ENCODE results near the gene FAM193B.
A peak's percentile ranks its signal among the peaks of the same experiment; 100 is the strongest.
"Not testable (repeated sequence)": the region's sequence is repeated elsewhere in the genome, so short reads cannot be mapped to it uniquely, and the experiment has no call there.

Gene FAM193B

DNA sequence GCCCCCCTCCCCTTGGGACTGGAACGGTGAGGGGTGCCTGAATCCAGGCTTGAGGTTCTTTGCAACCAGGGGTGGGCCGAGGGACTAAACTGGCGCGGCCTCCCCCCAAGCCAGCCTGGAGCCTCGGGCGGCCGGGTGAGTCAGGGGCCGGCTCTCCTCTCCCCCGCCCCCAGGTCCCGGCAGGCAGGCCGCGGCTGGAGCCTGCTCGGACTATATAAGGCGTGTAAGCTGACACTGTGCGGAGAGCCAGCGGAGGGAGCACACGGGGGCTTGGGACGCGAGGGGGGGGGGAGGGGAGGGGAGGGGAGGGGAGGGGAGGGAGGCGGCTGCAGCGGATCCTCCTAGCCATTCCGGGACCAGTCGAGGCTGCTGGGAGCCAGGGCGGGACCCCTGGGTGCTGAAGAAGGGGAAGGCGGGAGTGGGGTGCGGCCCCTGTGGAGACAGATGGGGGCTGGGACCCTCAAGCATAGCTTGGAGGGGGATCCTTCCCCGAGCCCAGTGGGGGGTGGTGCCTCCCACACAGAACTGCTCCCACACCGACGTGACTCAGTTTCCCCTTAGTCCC, 57.6 kb downstream of the FAM193B start:
- DNase-seq = no peak

DNA sequence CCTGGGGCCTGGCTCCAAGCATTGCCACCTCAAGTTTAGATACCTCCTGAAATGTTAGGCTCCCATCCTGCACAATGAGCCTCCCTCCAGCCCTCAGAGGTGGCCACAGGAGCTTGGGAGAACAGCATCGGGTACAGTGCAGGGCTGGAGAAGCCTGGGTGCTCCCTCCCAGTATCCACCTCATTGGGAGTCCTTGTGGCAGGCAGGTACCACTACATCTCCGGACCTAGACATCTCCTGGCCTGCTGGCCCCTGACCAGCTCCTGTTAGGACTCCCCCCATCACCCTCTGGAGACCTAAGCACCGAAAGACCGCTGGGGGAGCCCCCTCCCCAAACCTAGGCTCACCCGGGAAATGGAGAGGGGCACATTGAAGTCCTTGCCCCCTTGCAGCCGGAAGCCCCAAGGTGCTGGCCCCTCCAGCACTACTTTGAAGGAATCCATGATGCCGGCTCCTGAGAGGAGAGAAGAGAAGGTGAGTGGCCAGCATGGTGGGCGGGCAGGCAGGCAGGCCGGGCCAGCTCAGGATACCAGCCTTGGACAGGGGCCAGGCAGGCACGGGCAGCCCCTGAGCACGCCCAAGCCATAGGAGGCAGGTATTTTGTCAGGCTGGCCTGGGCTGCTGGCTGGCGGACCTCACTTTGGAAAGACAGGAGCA, 58.2 kb downstream of the FAM193B start:
- DNase-seq = no peak

GRCh38 chr5:177495243-177496060, 58.9 kb downstream of the FAM193B start:
- DNase-seq = no peak

- DNase-seq = peak; percentile 55
These were observed 59.8 kb downstream of the FAM193B start for GRCh38 chr5:177494346-177495195.

DNA sequence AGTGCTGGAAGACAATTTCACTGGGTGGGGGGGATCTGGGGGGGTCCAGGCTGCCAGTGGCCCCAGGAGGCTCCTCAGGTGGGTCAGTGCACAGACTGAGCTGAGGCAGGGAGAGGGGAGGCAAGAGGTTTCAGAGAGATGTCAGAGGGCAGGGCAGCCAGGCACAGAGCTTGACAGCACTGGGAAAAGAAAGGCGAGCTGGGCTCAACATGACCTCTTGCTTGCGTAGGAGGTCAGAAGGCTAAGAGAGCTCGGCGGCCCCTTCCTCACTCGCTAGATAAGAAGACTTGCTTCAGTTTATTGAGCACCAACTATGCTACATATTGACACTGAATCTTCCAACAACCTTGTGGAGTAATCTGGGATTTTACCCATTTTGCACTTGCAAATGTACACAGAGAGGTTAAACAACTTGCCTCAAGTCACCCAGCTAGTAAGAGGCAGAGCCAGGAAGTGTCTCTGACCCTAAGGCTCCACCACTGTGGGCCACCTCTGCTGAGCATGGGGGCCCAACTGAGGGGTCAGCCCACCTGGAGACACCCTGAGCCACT, 60.5 kb downstream of the FAM193B start:
- DNase-seq = no peak

- no peak for DNase-seq
These were observed 61.5 kb downstream of the FAM193B start for GRCh38 chr5:177492841-177493240.

- no peak for DNase-seq
These were observed 62.2 kb downstream of the FAM193B start for GRCh38 chr5:177491983-177492746.

DNA sequence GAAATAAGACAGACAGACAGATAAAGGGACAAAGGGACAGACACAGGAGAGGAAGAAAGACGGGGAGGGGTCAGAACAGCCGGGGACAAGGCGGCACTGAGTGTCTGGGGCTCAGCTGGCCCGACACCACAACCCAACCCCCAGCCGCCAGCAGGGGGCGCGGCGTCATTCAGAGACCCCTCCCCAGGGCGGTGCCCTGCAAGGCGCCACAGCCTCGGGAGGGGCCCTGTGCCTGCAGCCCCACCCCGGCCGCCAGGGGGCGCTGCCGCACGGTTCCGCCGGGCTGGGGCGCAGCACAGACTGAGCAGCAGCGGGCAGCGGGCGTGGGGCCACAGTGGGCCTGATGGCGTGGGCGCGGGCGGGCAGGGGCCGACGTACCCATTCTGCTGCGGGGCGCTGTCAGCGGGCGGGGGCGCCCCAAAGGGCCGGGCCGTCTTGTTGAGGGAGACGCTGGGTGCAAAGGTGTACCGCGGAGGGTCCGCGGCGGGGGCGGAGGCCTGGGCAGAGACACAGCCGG, 62.9 kb downstream of the FAM193B start:
- no peak for DNase-seq

DNA sequence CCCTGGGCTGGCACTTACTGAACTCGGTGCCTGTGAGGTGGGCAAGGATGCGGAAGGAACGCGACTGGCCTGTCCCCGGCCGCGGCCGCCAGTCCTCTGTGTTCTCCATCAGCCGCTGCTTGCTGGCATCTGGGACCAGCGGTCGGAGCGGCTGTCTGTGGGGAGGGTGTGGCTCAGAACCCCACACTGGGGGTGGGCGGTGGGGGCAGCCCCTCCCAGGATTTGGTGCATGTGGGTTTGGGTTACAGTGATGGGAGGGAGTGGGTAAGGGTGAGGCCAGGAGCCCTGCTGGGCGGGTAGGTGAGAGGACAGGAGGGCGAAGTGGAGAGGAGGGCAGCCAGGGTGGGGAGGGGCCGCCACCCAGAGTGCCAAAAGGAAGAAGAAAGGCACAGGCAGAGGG, 63.4 kb downstream of the FAM193B start:
- DNase-seq = no peak

GRCh38 chr5:177490311-177490991, 63.9 kb downstream of the FAM193B start:
- DNase-seq = no peak

DNA sequence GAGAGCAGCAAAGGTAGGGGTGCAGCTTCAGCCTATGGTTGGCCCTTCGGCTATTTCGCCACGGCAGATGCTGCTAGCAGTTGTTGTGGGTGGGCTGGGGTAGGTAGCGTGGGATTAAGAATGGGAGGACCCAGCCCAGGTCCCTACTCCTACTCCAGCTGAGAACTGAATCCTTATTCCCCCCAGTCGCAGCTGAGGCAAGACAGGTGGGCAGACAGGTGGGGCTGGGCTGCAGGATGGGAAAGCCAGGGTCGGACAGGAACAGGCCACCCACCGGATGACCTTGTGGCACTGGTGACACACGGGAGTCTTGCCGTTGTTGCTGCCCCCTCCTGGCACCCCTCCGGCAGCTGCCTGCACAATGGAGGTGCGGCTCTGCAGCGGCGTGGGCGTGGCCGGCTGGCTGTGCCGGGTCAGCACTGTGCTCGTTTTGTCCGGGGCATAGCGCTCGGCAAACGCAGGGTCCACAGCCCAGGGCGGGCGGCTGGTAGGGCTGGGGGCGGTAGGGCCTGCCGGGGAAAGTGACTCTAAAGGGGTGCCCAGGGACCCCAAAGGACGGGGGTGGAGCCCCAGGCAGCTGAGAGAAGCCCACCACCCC, 65.1 kb downstream of the FAM193B start:
- DNase-seq = no peak

GRCh38 chr5:177487975-177488374, 66.4 kb downstream of the FAM193B start:
- DNase-seq = no peak

DNA sequence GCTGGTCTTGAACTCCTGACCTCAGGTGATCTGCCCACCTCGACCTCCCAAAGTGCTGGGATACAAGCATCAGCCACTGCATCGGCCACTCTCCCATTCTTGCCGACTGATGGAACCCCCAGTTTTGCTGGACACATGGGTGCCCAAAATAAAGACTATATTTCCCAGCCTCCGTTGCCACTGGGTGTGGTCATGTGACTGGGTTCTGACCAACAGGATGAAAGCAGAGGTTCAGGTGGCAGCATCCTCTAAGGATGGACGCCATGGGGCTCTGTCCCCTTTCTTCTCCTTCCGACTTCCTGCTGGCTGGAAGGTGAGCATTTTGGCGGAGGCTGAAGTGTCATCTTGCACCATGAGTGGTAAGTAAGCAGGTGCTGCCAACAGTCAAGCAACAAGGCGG, 67.2 kb downstream of the FAM193B start:
- no peak for DNase-seq

- DNase-seq = no peak
These were observed 68.1 kb downstream of the FAM193B start for GRCh38 chr5:177486256-177486655.

DNA sequence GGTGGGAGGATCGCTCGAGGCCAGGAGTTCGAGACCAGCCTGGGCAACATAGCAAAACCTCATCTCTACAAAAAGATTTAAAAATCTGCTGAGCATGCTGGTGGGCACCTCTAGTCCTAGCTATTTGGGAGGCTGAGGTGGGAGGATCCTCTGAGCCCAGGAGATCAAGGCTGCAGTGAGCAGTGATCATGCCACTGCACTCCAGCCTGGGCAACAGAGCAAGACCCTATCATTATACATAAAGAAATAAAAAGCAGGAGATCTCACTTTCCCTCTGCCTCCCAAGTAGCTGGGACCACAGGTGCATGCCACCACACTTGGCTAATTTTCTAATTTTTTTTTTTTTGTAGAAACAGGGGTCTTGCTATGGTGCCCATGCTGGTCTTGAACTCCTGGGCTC, 68.6 kb downstream of the FAM193B start:
- DNase-seq = not testable (repeated sequence)

DNA sequence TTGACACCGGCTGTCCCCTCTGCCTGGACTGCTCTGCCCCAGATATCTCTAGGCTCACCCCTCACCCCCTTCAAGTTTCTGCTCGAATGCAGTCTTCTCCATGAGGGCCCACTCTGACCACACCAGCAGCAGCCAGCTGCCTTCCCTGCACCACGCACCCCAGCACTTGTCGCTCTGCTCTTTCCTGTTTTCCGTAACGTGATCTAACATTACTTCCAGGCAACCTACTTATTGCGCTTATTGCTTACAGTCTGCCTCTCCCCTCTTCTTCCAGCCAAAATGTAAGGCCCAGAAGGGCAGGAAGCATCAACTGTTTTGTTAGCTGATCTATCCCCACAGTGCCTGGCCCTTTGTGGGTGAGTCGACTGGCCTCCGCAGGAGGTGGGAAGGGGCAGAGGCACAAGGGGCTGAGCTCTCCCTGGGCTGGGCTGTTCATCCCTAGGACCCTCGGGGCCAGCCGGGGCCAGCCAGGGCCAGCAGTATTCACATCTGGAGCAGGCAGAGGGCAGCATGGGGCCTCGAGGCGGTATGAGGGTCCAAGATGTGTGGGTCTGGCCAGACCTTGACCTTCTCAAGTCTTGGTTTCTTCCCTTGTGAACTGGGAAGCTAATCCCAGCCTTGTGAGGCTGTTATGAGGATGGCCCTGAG, 69.3 kb downstream of the FAM193B start:
- DNase-seq = no peak

DNA sequence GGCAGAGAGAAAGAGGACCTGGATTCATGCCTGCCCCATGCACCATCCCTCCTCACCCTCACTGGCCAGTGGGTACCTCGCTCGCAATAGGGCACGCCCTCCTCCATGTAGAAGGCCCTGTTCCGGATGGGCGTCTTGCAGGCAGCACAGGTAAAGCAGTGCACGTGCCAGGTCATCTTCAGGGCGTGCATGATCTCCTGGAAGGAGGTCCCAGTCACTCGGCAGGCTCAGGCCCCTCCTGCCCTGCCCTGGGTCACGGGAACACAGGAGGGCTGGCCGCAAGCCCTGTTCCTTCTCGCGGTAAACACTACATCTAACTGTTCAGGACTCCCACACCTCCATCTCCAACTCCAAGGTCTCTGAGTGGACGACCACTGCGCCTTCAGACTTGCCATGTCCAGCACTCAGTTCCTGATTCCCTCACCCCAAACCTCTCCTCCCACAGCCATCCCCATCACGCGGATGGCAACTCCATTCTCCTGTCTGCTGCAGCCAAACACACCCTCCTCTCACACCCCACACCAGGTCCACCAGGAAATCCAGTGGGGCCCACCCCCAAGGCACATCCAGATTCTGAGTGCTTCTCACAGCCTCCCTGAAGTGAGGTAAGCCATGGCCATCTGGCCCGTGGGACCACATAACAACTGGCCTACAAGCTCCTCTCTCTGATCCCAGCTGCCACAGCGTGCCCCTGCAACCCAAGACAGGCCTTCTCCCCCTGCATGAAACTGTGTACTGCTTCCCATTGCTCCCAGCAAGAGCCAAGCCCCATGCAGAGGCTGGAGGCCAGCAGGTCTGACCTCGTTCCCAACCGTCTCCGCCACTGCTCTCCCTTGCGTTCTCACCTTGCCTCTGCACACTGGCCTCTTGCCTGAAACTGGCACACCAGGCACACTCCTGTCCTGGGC, 70.1 kb downstream of the FAM193B start:
- DNase-seq = no peak

DNA sequence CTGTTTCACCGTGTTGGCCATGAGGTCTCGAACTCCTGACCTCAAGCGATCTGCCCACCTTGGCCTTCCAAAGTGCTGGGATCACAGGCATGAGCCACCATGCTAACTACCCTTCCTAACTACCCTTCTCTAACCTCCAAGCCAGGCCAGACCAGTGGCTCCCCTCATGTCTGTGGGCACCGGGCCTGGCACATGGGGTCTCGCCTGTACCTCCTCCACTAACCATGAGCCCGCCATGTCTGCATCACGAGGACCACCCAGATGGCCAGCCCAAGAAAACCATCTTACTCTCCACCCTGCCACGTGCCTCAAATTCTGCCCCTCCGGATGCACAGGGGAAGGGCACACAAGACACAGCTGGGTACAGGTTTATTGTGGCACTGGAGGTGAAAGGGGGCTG, 71.3 kb downstream of the FAM193B start:
- DNase-seq = no peak

GRCh38 chr5:177482359-177482795, 72.0 kb downstream of the FAM193B start:
- DNase-seq = no peak
